CD14-positive monocyte (primary cell): ENCODE data around the gene DNAL1. TPM values are rescaled to one million over a fixed set of nuclear protein-coding genes. Genes with fewer than 3 reads are reported as not detected.

Source experiments
- DNase-seq, 3 donors: peaks; one replicate each; pipeline ENCODE4 v3.0.0-alpha.2; 2011 to 2022
- H2AFZ ChIP-seq: 2 replicates; pipeline ENCODE4 v1.6.0; 2012; ENCODE audit warnings: mild to moderate bottlenecking, low read depth, low read length, inconsistent platforms; ENCODE audit not compliant: insufficient read depth, poor library complexity, severe bottlenecking
- H3K27ac ChIP-seq, 2 donors: 1 replicate in 1 of 2; 2 replicates in 1 of 2; pipeline ENCODE4 v1.5.1; 2012 to 2013; ENCODE audit warnings: low read length in 2 of 2, control low read depth in 1 of 2, inconsistent platforms in 1 of 2, low read depth in 1 of 2, mild to moderate bottlenecking in 1 of 2
- H3K27me3 ChIP-seq, 2 donors: one replicate each; pipeline versions ENCODE4 v1.6.0 to v1.6.1; 2011 to 2013; ENCODE audit warnings: low read length in 2 of 2; ENCODE audit not compliant: control insufficient read depth in 2 of 2, insufficient read depth in 2 of 2
- H3K36me3 ChIP-seq, 2 donors: replicated peaks in 1 of 2; 1 replicate in 1 of 2; 2 replicates in 1 of 2; pipeline versions ENCODE4 v1.5.1 to v1.6.1; 2012 to 2013; ENCODE audit warnings: low read length in 2 of 2, control low read depth in 1 of 2, inconsistent platforms in 1 of 2, mild to moderate bottlenecking in 1 of 2; ENCODE audit not compliant: insufficient read depth in 2 of 2, control insufficient read depth in 1 of 2
- H3K4me1 ChIP-seq, 2 donors: 1 replicate in 1 of 2; 2 replicates in 1 of 2; pipeline versions ENCODE4 v1.5.1 to v1.6.1; 2012 to 2013; ENCODE audit warnings: low read length in 2 of 2, control low read depth in 1 of 2, inconsistent platforms in 1 of 2, mild to moderate bottlenecking in 1 of 2, moderate library complexity in 1 of 2; ENCODE audit not compliant: insufficient read depth in 2 of 2, control insufficient read depth in 1 of 2
- H3K4me2 ChIP-seq: replicated peaks from 2 replicates; pipeline ENCODE3; 2012; ENCODE audit warnings: low read length, moderate library complexity, mild to moderate bottlenecking; ENCODE audit not compliant: poor library complexity, severe bottlenecking; ENCODE audit errors: extremely low read depth
- H3K4me3 ChIP-seq, 3 experiments: fragments of 200-600 bp in 1 of 3; sonication (generic) in 1 of 3; replicated peaks in 1 of 3; 1 replicate in 2 of 3; 2 replicates in 1 of 3; pipeline ENCODE4 v1.5.1; 2011 to 2013; ENCODE audit warnings: low read length in 3 of 3, mild to moderate bottlenecking in 3 of 3, control low read depth in 2 of 3, low read depth in 2 of 3, inconsistent platforms in 1 of 3, moderate library complexity in 1 of 3
- H3K79me2 ChIP-seq: 2 replicates; pipeline ENCODE4 v1.6.0; 2012; ENCODE audit warnings: mild to moderate bottlenecking, control low read depth, inconsistent platforms, low read length, moderate library complexity; ENCODE audit not compliant: insufficient read depth
- H3K9ac ChIP-seq: 2 replicates; pipeline ENCODE4 v1.6.0; 2017; ENCODE audit warnings: low read length, mild to moderate bottlenecking; ENCODE audit not compliant: insufficient read depth, poor library complexity, severe bottlenecking
- H3K9me3 ChIP-seq, 2 donors: replicated peaks in 1 of 2; 1 replicate in 1 of 2; 2 replicates in 1 of 2; pipeline versions ENCODE4 v1.5.1 to v1.6.1; 2012 to 2013; ENCODE audit warnings: low read length in 2 of 2, control low read depth in 1 of 2; ENCODE audit not compliant: control insufficient read depth in 1 of 2, insufficient read depth in 1 of 2
- H4K20me1 ChIP-seq: 2 replicates; pipeline ENCODE4 v1.6.0; 2012; ENCODE audit warnings: mild to moderate bottlenecking, low read length, control low read depth, moderate library complexity; ENCODE audit not compliant: insufficient read depth
- H3K27ac Mint-ChIP-seq, 7 donors: one replicate each; pipeline ENCODE4 v1.8.0; 2020; ENCODE audit warnings: mild to moderate bottlenecking in 7 of 7, mixed read lengths in 7 of 7, moderate library complexity in 6 of 7, inconsistent platforms in 2 of 7
- H3K27me3 Mint-ChIP-seq, 3 donors: one replicate each; pipeline ENCODE4 v1.8.0; 2021 to 2022; ENCODE audit warnings: low read depth in 3 of 3, mild to moderate bottlenecking in 3 of 3, mixed read lengths in 3 of 3, moderate library complexity in 3 of 3, inconsistent platforms in 1 of 3
- H3K36me3 Mint-ChIP-seq, 2 donors: one replicate each; pipeline ENCODE4 v1.8.0; 2020; ENCODE audit warnings: mixed read lengths in 2 of 2, inconsistent platforms in 1 of 2, mild to moderate bottlenecking in 1 of 2
- H3K4me1 Mint-ChIP-seq: one replicate; pipeline ENCODE4 v1.8.0; 2020; ENCODE audit warnings: mild to moderate bottlenecking, mixed read lengths
- H3K4me3 Mint-ChIP-seq, 2 donors: one replicate each; pipeline ENCODE4 v1.8.0; 2020; ENCODE audit warnings: mild to moderate bottlenecking in 2 of 2, mixed read lengths in 2 of 2, moderate library complexity in 1 of 2
- H3K9me3 Mint-ChIP-seq, 7 donors: one replicate each; pipeline ENCODE4 v1.8.0; 2020 to 2022; ENCODE audit warnings: mixed read lengths in 7 of 7, mild to moderate bottlenecking in 6 of 7, moderate library complexity in 6 of 7, inconsistent platforms in 2 of 7
- CTCF ChIP-seq: fragments of 200-600 bp; IDR thresholded peaks from one replicate; pipeline ENCODE4 v1.8.0; 2022; ENCODE audit warnings: antibody characterized with exemption, mild to moderate bottlenecking
- WGBS: methylation state at CpG from one replicate; pipeline ENCODE4 v1.1.5; 2013; ENCODE audit warnings: missing lambda C conversion rate; ENCODE audit not compliant: insufficient coverage; 5-methylcytosine and 5-hydroxymethylcytosine counted together
- intact Hi-C, 2 donors: fragments of 100-400 bp; cut with micrococcal nuclease; formaldehyde crosslinking; loops; one replicate each; pipeline versions ENCODE4 v1.15.0 to v1.15.1; 2023
- polyA plus RNA-seq, 3 donors: library from polyadenylated mRNA; depleted of rRNA in 1 of 3; unstranded in 2 of 3; stranded (reverse) in 1 of 3; fragments of 300-500 nt in 2 of 3; fragments of >200 nt in 1 of 3; fragmentation: Illumina TruSeq in 2 of 3; gene quantifications; 1 replicate in 2 of 3; 2 replicates in 1 of 3; pipeline ENCODE4 v1.2.3, GENCODE V29; 2012 to 2021

The DNAL1 gene
- polyA plus RNA-seq, 3 donors = 0.68 to 3.4 (median 2.0) TPM

GRCh38 chr14:73723406-73723796 lies 78.6 kb downstream of the DNAL1 start:
- Histone ChIP-seq H3K4me1 (peaks cover 37 to 44% of the 10 kb centered on the region in 2 donors), H3K27ac (peak overlapping the region; percentile 53 to 69), H3K9ac (no peak overlapping the region)

More at GRCh38 chr14:73723406-73723796, 78.6 kb downstream of the DNAL1 start:
- H2AFZ ChIP-seq = no peak overlapping the region
- no peaks in the 10 kb centered on the region for H3K9me3 Mint-ChIP-seq
- peaks cover 0 to 2% (median 0%) of the 10 kb centered on the region in 3 donors for H3K27me3 Mint-ChIP-seq
- H3K36me3 ChIP-seq = peaks cover 89 to 99% of the 10 kb centered on the region in 2 donors
- no peak overlapping the region for H3K4me3 Mint-ChIP-seq
- DNase-seq = no peak
- H3K4me2 ChIP-seq = no peak overlapping the region
- no peaks in the 10 kb centered on the region for H3K27me3 ChIP-seq
- H3K36me3 Mint-ChIP-seq = peaks cover 81 to 98% of the 10 kb centered on the region in 2 donors
- WGBS = 74% methylated on average over 5 of the region's 7 CpGs
- peaks cover 9% of the 10 kb centered on the region for H3K79me2 ChIP-seq
- no peak overlapping the region for H3K4me3 ChIP-seq
- H3K27ac Mint-ChIP-seq = peak overlapping the region; percentile 74 to 88 (median 83)
- intact Hi-C loops = loop anchor here in 1 of 2 donors (10.0 kb wide), 1 partner anchor 291 kb away; the partner anchor contains the start of genes BBOF1 and ENTPD5
- no peaks in the 10 kb centered on the region for H3K9me3 ChIP-seq
- H3K4me1 Mint-ChIP-seq = peaks cover 41% of the 10 kb centered on the region
- H4K20me1 ChIP-seq = peaks cover 97% of the 10 kb centered on the region
- no peak for TF ChIP-seq CTCF
